HFFc6 (cell line): ENCODE data around the gene ACTR3C. TPM values are rescaled to one million over a fixed set of nuclear protein-coding genes. Genes with fewer than 3 reads are reported as not detected.

Source experiments
- DNase-seq: peaks from one replicate; pipeline ENCODE4 v3.0.0-alpha.2; 2018
- H3K27ac Mint-ChIP-seq: 2 replicates; pipeline ENCODE4 v1.8.0; 2020; ENCODE audit warnings: mild to moderate bottlenecking, mixed read lengths
- H3K27me3 Mint-ChIP-seq: 2 replicates; pipeline ENCODE4 v1.8.0; 2021; ENCODE audit warnings: mild to moderate bottlenecking, moderate library complexity, mixed read lengths; ENCODE audit not compliant: insufficient read depth
- H3K36me3 Mint-ChIP-seq: 2 replicates; pipeline ENCODE4 v1.8.0; 2021; ENCODE audit warnings: low read depth, mixed read lengths
- H3K4me1 Mint-ChIP-seq: 2 replicates; pipeline ENCODE4 v1.8.0; 2020; ENCODE audit warnings: low read depth, mixed read lengths
- H3K4me3 Mint-ChIP-seq: 2 replicates; pipeline ENCODE4 v1.8.0; 2020; ENCODE audit warnings: mild to moderate bottlenecking, moderate library complexity, mixed read lengths
- H3K9me3 Mint-ChIP-seq: 2 replicates; pipeline ENCODE4 v1.8.0; 2020; ENCODE audit warnings: mild to moderate bottlenecking, mixed read lengths
- CTCF ChIP-seq: fragments of 200-600 bp; sonication (generic); IDR thresholded peaks from 2 replicates; pipeline ENCODE4 v1.5.0; 2021; ENCODE audit warnings: antibody characterized with exemption, mild to moderate bottlenecking
- total RNA-seq, 6 experiments: library from RNA; stranded (reverse); fragmentation: NEBNext Ultra II Directional; extraction: Animal tissue kit (Norgen Biotek cat#: 25700); gene quantifications; 2 replicates in 1 of 6; 3 replicates in 5 of 6; pipeline ENCODE4 v1.2.3, GENCODE V29; 2021

Gene ACTR3C
- total RNA-seq, 6 experiments from 2014 or later = not detected

DNA sequence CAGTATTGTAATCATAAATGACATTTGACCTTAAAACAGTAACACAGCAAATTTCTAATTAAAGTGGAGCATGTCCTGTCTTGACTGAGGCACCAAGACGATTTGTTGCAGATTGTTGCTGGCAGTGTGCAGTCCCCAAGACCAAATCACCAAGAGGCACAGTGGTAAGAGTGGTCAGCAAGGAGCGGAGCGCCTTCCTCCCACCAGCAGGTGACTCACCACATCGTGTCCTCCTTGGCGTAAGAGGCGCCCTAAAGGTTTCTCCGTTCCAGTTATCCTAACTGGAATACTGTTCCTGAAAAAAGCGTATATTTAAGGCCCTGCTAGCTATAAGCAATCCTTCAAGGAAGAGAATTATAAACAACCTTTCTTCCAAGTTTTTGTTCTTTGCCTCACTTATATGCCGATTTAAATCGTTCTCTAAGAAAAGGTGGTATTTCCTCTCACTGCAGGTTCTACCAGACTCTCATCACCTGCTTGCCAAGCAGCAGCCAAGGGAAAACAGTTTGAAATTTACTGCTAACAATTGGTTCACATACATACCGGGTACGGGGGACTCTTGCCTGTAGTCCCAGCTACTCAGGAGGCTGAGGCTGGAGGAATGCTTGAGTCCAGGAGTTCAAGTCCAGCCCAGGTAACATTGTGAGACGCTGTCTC, 34.6 kb upstream of the ACTR3C start:
- no peak overlapping the region for H3K27ac Mint-ChIP-seq
- no peaks in the 10 kb centered on the region for H3K9me3 Mint-ChIP-seq
- no peak overlapping the region for H3K4me3 Mint-ChIP-seq
- H3K4me1 Mint-ChIP-seq = no peaks in the 10 kb centered on the region; the same call in 1 of the 2 replicates
- DNase-seq = no peak
- no peaks in the 10 kb centered on the region; the same call in none of the 2 replicates for H3K27me3 Mint-ChIP-seq
- TF ChIP-seq CTCF = no peak
- no peaks in the 10 kb centered on the region for H3K36me3 Mint-ChIP-seq

GRCh38 chr7:150357270-150357669, 33.9 kb upstream of the ACTR3C start:
- Mint-ChIP-seq H3K9me3 (no peaks in the 10 kb centered on the region), H3K36me3 (no peaks in the 10 kb centered on the region), H3K27me3 (no peaks in the 10 kb centered on the region; the same call in none of the 2 replicates), H3K4me1 (no peaks in the 10 kb centered on the region; the same call in 1 of the 2 replicates), H3K4me3 (no peak overlapping the region), H3K27ac (no peak overlapping the region)
- TF ChIP-seq CTCF = no peak
- no peak for DNase-seq

DNA sequence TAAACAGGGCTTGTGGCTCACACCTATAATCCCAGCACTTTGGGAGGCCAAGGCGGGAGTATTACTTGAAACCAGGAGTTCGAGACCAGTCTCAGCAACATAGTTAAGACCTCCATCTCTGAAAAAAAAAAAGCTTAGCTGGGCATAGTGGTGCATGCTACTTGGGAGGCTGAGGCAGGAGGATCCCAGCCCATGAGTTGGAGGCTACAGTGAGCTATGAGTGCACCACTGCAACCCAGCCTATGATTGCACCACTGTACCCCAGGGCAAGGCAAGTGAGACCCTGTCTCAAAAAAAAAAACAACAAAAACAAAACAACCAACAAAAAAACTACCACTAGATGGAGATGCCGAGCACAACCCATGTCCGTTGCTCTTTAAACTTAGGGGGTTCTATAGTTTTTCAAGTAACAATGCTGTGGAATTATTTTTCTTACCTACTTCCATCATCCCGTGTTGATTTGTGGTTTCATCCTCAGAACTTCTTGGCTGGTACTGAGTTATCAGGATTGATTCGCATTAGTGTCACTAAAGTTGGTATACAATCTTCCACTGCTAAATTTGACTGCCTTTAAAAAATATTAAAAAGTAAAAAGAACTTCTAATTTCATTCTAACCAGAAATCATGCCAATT, 33.0 kb upstream of the ACTR3C start:
- no peaks in the 10 kb centered on the region; the same call in none of the 2 replicates for H3K27me3 Mint-ChIP-seq
- TF ChIP-seq CTCF = peak; percentile 87
- H3K36me3 Mint-ChIP-seq = no peaks in the 10 kb centered on the region
- no peaks in the 10 kb centered on the region for H3K9me3 Mint-ChIP-seq
- no peaks in the 10 kb centered on the region; the same call in 1 of the 2 replicates for H3K4me1 Mint-ChIP-seq
- DNase-seq = no peak
- H3K4me3 Mint-ChIP-seq = no peak overlapping the region
- H3K27ac Mint-ChIP-seq = no peak overlapping the region

- no peak for DNase-seq
- no peak overlapping the region for H3K27ac Mint-ChIP-seq
- H3K4me3 Mint-ChIP-seq = no peak overlapping the region
- H3K4me1 Mint-ChIP-seq = no peaks in the 10 kb centered on the region; the same call in 1 of the 2 replicates
- no peaks in the 10 kb centered on the region for H3K36me3 Mint-ChIP-seq
- H3K9me3 Mint-ChIP-seq = no peaks in the 10 kb centered on the region
- no peak for TF ChIP-seq CTCF
- H3K27me3 Mint-ChIP-seq = no peaks in the 10 kb centered on the region; the same call in none of the 2 replicates
Measured at GRCh38 chr7:150355666-150356059, 32.3 kb upstream of the ACTR3C start.

DNA sequence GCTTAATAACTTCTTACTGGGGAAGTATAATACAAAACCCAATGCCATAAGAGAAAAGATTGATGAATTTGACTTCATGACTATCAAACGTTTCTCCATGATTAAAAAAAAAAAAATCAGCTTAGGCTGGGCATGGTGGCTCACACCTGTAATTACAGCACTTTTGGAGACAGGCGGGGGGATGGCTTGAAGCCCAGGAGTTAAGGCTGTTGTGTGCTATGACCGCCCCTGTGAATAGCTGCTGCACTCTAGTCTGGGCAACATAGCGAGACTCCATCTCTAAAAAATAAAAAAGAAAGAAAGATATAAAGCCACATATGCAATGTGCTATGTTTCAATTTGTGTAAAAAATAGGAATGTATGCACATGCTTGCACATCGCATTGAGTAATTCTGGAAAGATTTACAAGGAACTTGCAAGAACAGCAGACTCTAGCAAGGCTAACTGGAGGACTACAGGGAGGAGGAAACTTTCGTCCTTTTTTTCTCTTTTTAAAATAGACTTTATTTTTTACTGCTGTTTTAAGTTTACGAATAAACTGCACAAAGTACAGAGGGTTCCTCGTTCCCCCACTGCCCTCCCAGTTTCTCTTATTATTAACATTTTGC, 28.3 kb upstream of the ACTR3C start:
- no peaks in the 10 kb centered on the region; the same call in 1 of the 2 replicates for H3K4me1 Mint-ChIP-seq
- no peak for DNase-seq
- H3K27me3 Mint-ChIP-seq = peaks cover under 1% of the 10 kb centered on the region
- H3K36me3 Mint-ChIP-seq = no peaks in the 10 kb centered on the region
- H3K9me3 Mint-ChIP-seq = no peaks in the 10 kb centered on the region
- no peak for TF ChIP-seq CTCF
- H3K4me3 Mint-ChIP-seq = no peak overlapping the region
- no peak overlapping the region for H3K27ac Mint-ChIP-seq
